Thyroid gland (tissue), 4 donors: Measurements from ENCODE around the gene GZF1. TPM values are rescaled to one million over a fixed set of nuclear protein-coding genes. Genes with fewer than 3 reads are reported as not detected.

Experiments used
- DNase-seq, 2 donors: peaks; one replicate each; pipeline ENCODE4 v3.0.0-alpha.2; 2019
- H3K27ac ChIP-seq, 3 donors: fragments of 200-600 bp; sonication (generic); 1 replicate in 2 of 3; 2 replicates in 1 of 3; pipeline ENCODE4 v1.5.1; 2016 to 2019; ENCODE audit warnings: mild to moderate bottlenecking in 1 of 3, moderate library complexity in 1 of 3
- H3K27me3 ChIP-seq: fragments of 200-600 bp; sonication (generic); one replicate; pipeline ENCODE4 v1.5.1; 2019
- H3K36me3 ChIP-seq, 2 donors: fragments of 200-600 bp; sonication (generic); one replicate each; pipeline ENCODE4 v1.5.1; 2016 to 2019
- H3K4me1 ChIP-seq, 2 donors: fragments of 200-600 bp; sonication (generic); one replicate each; pipeline ENCODE4 v1.5.1; 2017 to 2019
- H3K4me3 ChIP-seq, 3 donors: fragments of 200-600 bp; sonication (generic); replicated peaks in 1 of 3; 1 replicate in 2 of 3; 2 replicates in 1 of 3; pipeline ENCODE4 v1.5.1; 2016; ENCODE audit warnings: mild to moderate bottlenecking in 1 of 3
- H3K9me3 ChIP-seq: fragments of 200-600 bp; sonication (generic); one replicate; pipeline ENCODE4 v1.5.1; 2017
- CTCF ChIP-seq, 6 experiments: fragments of 200-600 bp in 3 of 6; fragments of 450-650 bp in 3 of 6; sonication (generic) in 3 of 6; IDR thresholded peaks; one replicate each; pipeline ENCODE4 v1.5.1; 2016 to 2019; ENCODE audit warnings: antibody characterized with exemption in 6 of 6, mild to moderate bottlenecking in 2 of 6, inconsistent platforms in 1 of 6, moderate library complexity in 1 of 6
- POLR2A ChIP-seq, 2 donors: fragments of 450-650 bp; IDR thresholded peaks; one replicate each; pipeline ENCODE4 v1.6.1; 2017; ENCODE audit warnings: antibody characterized with exemption in 2 of 2, mild to moderate bottlenecking in 2 of 2, moderate library complexity in 1 of 2
- WGBS, 2 donors: methylation state at CpG; one replicate each; pipeline ENCODE4 v1.1.5; 2017; 5-methylcytosine and 5-hydroxymethylcytosine counted together
- intact Hi-C: fragments of 100-400 bp; cut with DNase I; formaldehyde crosslinking; loops from one replicate; pipeline ENCODE4 v1.15.1; 2023
- total RNA-seq, 4 donors: library from RNA; depleted of rRNA; stranded (reverse); fragments of >200 nt; gene quantifications; one replicate each; pipeline ENCODE4 v1.2.3, GENCODE V29; 2016

Gene GZF1
- total RNA-seq, 4 donors from 2014 or later = 13.8 to 29.0 (median 15.4) TPM

GRCh38 chr20:23357767-23358562 is 4.0 kb upstream of the GZF1 start:
- Histone ChIP-seq H3K4me1 (peaks cover 23 to 24% of the 10 kb centered on the region in 2 donors), H3K4me3 (peak overlapping the region; percentile 22 to 70 (median 59)), H3K27me3 (no peaks in the 10 kb centered on the region), H3K36me3 (peaks cover 0 to 5% of the 10 kb centered on the region in 2 donors), H3K27ac (peak overlapping the region; percentile 95 to 96 (median 96)), H3K9me3 (no peaks in the 10 kb centered on the region)
- WGBS, 2 donors = 0% methylated on average over 35 to 51 of the region's 71 CpGs
- DNase-seq = peak; percentile 100
- intact Hi-C loops = no loop called here
- peak in 1 of 6 experiments; percentile 14 for TF ChIP-seq CTCF (IDR thresholded peaks at IDR 0.05)
- peak; percentile 36 to 87 for TF ChIP-seq POLR2A (IDR thresholded peaks at IDR 0.05)

GRCh38 chr20:23358563-23358906 is 3.4 kb upstream of the GZF1 start:
- Histone ChIP-seq H3K4me1 (peaks cover 28 to 29% of the 10 kb centered on the region in 2 donors), H3K36me3 (peaks cover 0 to 5% of the 10 kb centered on the region in 2 donors), H3K9me3 (no peaks in the 10 kb centered on the region), H3K27ac (peak overlapping the region; percentile 56 to 96 (median 77)), H3K4me3 (peak overlapping the region in 1 of 3 donors; percentile 22), H3K27me3 (no peaks in the 10 kb centered on the region)
- 28 to 29% methylated on average over 6 of the region's 6 CpGs for WGBS, 2 donors
- DNase-seq = no peak
- intact Hi-C loops = no loop called here
- no peak for TF ChIP-seq POLR2A (IDR thresholded peaks at IDR 0.05)
- no peak for TF ChIP-seq CTCF (IDR thresholded peaks at IDR 0.05)

GRCh38 chr20:23358923-23359593 is 2.9 kb upstream of the GZF1 start:
- no peak overlapping the region for H3K4me3 ChIP-seq
- no peak for TF ChIP-seq POLR2A (IDR thresholded peaks at IDR 0.05)
- no peak for TF ChIP-seq CTCF (IDR thresholded peaks at IDR 0.05)
- WGBS, 2 donors = 63 to 64% methylated on average over 7 of the region's 7 CpGs
- H3K36me3 ChIP-seq = peaks cover 0 to 5% of the 10 kb centered on the region in 2 donors
- H3K27me3 ChIP-seq = no peaks in the 10 kb centered on the region
- peak overlapping the region in 2 of 3 donors; percentile 77 to 96 for H3K27ac ChIP-seq
- H3K4me1 ChIP-seq = peaks cover 31 to 33% of the 10 kb centered on the region in 2 donors
- intact Hi-C loops = no loop called here
- H3K9me3 ChIP-seq = no peaks in the 10 kb centered on the region
- DNase-seq = no peak

- no peak overlapping the region for H3K4me3 ChIP-seq
- no peaks in the 10 kb centered on the region for H3K27me3 ChIP-seq
- 40 to 41% methylated on average over 1 of the region's 1 CpG for WGBS, 2 donors
- H3K36me3 ChIP-seq = peaks cover 6 to 12% of the 10 kb centered on the region in 2 donors
- no peak for TF ChIP-seq POLR2A (IDR thresholded peaks at IDR 0.05)
- TF ChIP-seq CTCF (IDR thresholded peaks at IDR 0.05) = no peak
- H3K4me1 ChIP-seq = peaks cover 31 to 33% of the 10 kb centered on the region in 2 donors
- no peak for DNase-seq
- H3K9me3 ChIP-seq = no peaks in the 10 kb centered on the region
- peak overlapping the region; percentile 99 to 100 (median 99) for H3K27ac ChIP-seq
- intact Hi-C loops = loop anchor here (5.0 kb wide), 1 partner anchor 62 kb away; the partner anchor contains the start of gene NAPB
These were observed 1.5 kb upstream of the GZF1 start for GRCh38 chr20:23360531-23360930.
